Mesendoderm (in vitro differentiated cells): Measurements from ENCODE around the gene TRAPPC2B.

ENCODE experiments used
- DNase-seq: peaks from one replicate; pipeline ENCODE4 v3.0.0; 2013
- H2AK5ac ChIP-seq: 2 replicates; pipeline ENCODE4 v1.6.1; 2013; ENCODE audit warnings: low read length, inconsistent platforms
- H2BK120ac ChIP-seq: 2 replicates; pipeline ENCODE4 v1.6.1; 2013; ENCODE audit warnings: low read depth, mild to moderate bottlenecking, low read length, moderate library complexity, mixed read lengths
- H2BK15ac ChIP-seq: replicated peaks from 2 replicates; pipeline ENCODE4 v1.6.1; 2013; ENCODE audit warnings: low read depth, mild to moderate bottlenecking, moderate library complexity
- H2BK5ac ChIP-seq: 2 replicates; pipeline ENCODE4 v1.6.1; 2013; ENCODE audit warnings: low read length, inconsistent platforms
- H3K18ac ChIP-seq: 2 replicates; pipeline ENCODE4 v1.6.1; 2013; ENCODE audit warnings: mild to moderate bottlenecking, low read length, mixed read lengths
- H3K23ac ChIP-seq: one replicate; pipeline ENCODE4 v1.6.1; 2013; ENCODE audit warnings: low read length
- H3K27ac ChIP-seq: 2 replicates; pipeline ENCODE4 v1.5.1; 2013; ENCODE audit warnings: low read depth, mild to moderate bottlenecking, inconsistent platforms, low read length, moderate library complexity
- H3K27me3 ChIP-seq: 2 replicates; pipeline ENCODE4 v1.6.1; 2013; ENCODE audit warnings: low read length, control low read depth, mild to moderate bottlenecking, inconsistent platforms; ENCODE audit not compliant: insufficient read depth, poor library complexity
- H3K36me3 ChIP-seq: 2 replicates; pipeline ENCODE4 v1.6.1; 2013; ENCODE audit warnings: low read length, inconsistent platforms; ENCODE audit not compliant: control insufficient read depth, insufficient read depth
- H3K4ac ChIP-seq: one replicate; pipeline ENCODE4 v1.6.1; 2013; ENCODE audit warnings: low read depth, mild to moderate bottlenecking, low read length, moderate library complexity
- H3K4me1 ChIP-seq: 2 replicates; pipeline ENCODE4 v1.6.1; 2013; ENCODE audit warnings: low read depth, low read length, inconsistent platforms; ENCODE audit not compliant: control insufficient read depth
- H3K4me2 ChIP-seq: 2 replicates; pipeline ENCODE4 v1.6.1; 2013; ENCODE audit warnings: low read length
- H3K4me3 ChIP-seq: 2 replicates; pipeline ENCODE4 v1.5.1; 2013; ENCODE audit warnings: mild to moderate bottlenecking, low read length
- H3K56ac ChIP-seq: one replicate; pipeline ENCODE4 v1.6.1; 2013; ENCODE audit warnings: low read length
- H3K79me1 ChIP-seq: 2 replicates; pipeline ENCODE4 v1.6.1; 2013; ENCODE audit warnings: low read length, inconsistent platforms
- H3K79me2 ChIP-seq: 2 replicates; pipeline ENCODE4 v1.6.1; 2013; ENCODE audit warnings: mild to moderate bottlenecking, low read length; ENCODE audit not compliant: control insufficient read depth, insufficient read depth
- H3K9ac ChIP-seq: 2 replicates; pipeline ENCODE4 v1.6.1; 2013; ENCODE audit warnings: low read length, inconsistent platforms
- H4K5ac ChIP-seq: one replicate; pipeline ENCODE4 v1.6.1; 2013; ENCODE audit warnings: low read length
- H4K8ac ChIP-seq: one replicate; pipeline ENCODE4 v1.6.1; 2013; ENCODE audit warnings: low read depth, mild to moderate bottlenecking, control low read depth, low read length, moderate library complexity
- WGBS: extraction: QIAGEN DNeasy Blood & Tissue Kit; methylation state at CpG from one replicate; pipeline ENCODE4 v1.1.7; 2013; ENCODE audit warnings: low lambda C conversion rate, missing lambda C conversion rate; ENCODE audit not compliant: insufficient coverage; ENCODE audit errors: extremely low coverage; 5-methylcytosine and 5-hydroxymethylcytosine counted together

The TRAPPC2B gene

GRCh38 chr19:57389194-57389729 is 25.9 kb downstream of the TRAPPC2B start:
- no peak overlapping the region for H3K4me3 ChIP-seq
- H4K5ac ChIP-seq = peak overlapping the region; percentile 100
- peak overlapping the region; percentile 58 for H3K9ac ChIP-seq
- H2BK120ac ChIP-seq = no peak overlapping the region
- peaks cover 12% of the 10 kb centered on the region for H3K79me2 ChIP-seq
- DNase-seq = no peak
- H3K4ac ChIP-seq = no peak overlapping the region
- no peak overlapping the region for H3K23ac ChIP-seq
- H3K4me1 ChIP-seq = peaks cover 4% of the 10 kb centered on the region
- H3K56ac ChIP-seq = peak overlapping the region; percentile 85
- no peak overlapping the region for H2BK15ac ChIP-seq
- H3K18ac ChIP-seq = no peak overlapping the region
- WGBS = no CpG with 5 or more reads among the region's 11 CpGs
- peak overlapping the region; percentile 45 for H2BK5ac ChIP-seq
- H2AK5ac ChIP-seq = peak overlapping the region; percentile 62
- H3K27ac ChIP-seq = no peak overlapping the region
- peaks cover 10% of the 10 kb centered on the region for H3K79me1 ChIP-seq
- H4K8ac ChIP-seq = no peak overlapping the region
- no peaks in the 10 kb centered on the region for H3K27me3 ChIP-seq
- peak overlapping the region; percentile 45 for H3K4me2 ChIP-seq
- no peaks in the 10 kb centered on the region for H3K36me3 ChIP-seq

- no peak within 1 kb of the TSS for H2BK15ac ChIP-seq
- no peaks in the 10 kb centered on the region for H3K36me3 ChIP-seq
- peak within 1 kb of the TSS; percentile 44 for H3K27ac ChIP-seq
- H3K79me1 ChIP-seq = peaks cover 10% of the 10 kb centered on the region
- peak within 1 kb of the TSS; percentile 85 for H3K56ac ChIP-seq
- no peaks in the 10 kb centered on the region for H3K27me3 ChIP-seq
- H4K5ac ChIP-seq = peak within 1 kb of the TSS; percentile 100
- peak within 1 kb of the TSS; percentile 45 for H2BK5ac ChIP-seq
- peaks cover 4% of the 10 kb centered on the region for H3K4me1 ChIP-seq
- no peak within 1 kb of the TSS for H3K23ac ChIP-seq
- DNase-seq = peak; percentile 100
- no peak within 1 kb of the TSS for H2BK120ac ChIP-seq
- no CpG with 5 or more reads among the region's 50 CpGs for WGBS
- no peak within 1 kb of the TSS for H4K8ac ChIP-seq
- H3K4me2 ChIP-seq = peak within 1 kb of the TSS; percentile 71
- H3K79me2 ChIP-seq = peaks cover 12% of the 10 kb centered on the region
- peak within 1 kb of the TSS; percentile 62 for H2AK5ac ChIP-seq
- H3K4ac ChIP-seq = peak within 1 kb of the TSS; percentile 39
- H3K9ac ChIP-seq = peak within 1 kb of the TSS; percentile 78
- peak within 1 kb of the TSS; percentile 61 for H3K18ac ChIP-seq
- H3K4me3 ChIP-seq = peak within 1 kb of the TSS; percentile 74
These were observed 26.6 kb downstream of the TRAPPC2B start, which contains the start of gene ZNF548 for GRCh38 chr19:57389730-57390598. ZNF548 (plus strand) TSS chr19:57389854; CDS start chr19:57390100, 246 bp downstream.

GRCh38 chr19:57395710-57396109 is 32.4 kb downstream of the TRAPPC2B start:
- no peak overlapping the region for H2AK5ac ChIP-seq
- H3K4ac ChIP-seq = no peak overlapping the region
- no peak overlapping the region for H3K4me2 ChIP-seq
- peaks cover 6% of the 10 kb centered on the region for H3K79me2 ChIP-seq
- H3K79me1 ChIP-seq = peaks cover 4% of the 10 kb centered on the region
- H2BK5ac ChIP-seq = no peak overlapping the region
- no peak overlapping the region for H2BK15ac ChIP-seq
- no CpG with 5 or more reads among the region's 5 CpGs for WGBS
- H3K36me3 ChIP-seq = peaks cover 2% of the 10 kb centered on the region
- no peak overlapping the region for H3K4me3 ChIP-seq
- H3K9ac ChIP-seq = no peak overlapping the region
- no peaks in the 10 kb centered on the region for H3K27me3 ChIP-seq
- no peak overlapping the region for H4K5ac ChIP-seq
- no peak overlapping the region for H3K27ac ChIP-seq
- H2BK120ac ChIP-seq = no peak overlapping the region
- H4K8ac ChIP-seq = no peak overlapping the region
- DNase-seq = no peak
- H3K23ac ChIP-seq = no peak overlapping the region
- no peak overlapping the region for H3K56ac ChIP-seq
- H3K4me1 ChIP-seq = no peaks in the 10 kb centered on the region
- H3K18ac ChIP-seq = no peak overlapping the region

- Histone ChIP-seq H3K18ac (no peak overlapping the region), H2BK120ac (no peak overlapping the region), H3K9ac (no peak overlapping the region), H3K4ac (no peak overlapping the region), H3K79me1 (no peaks in the 10 kb centered on the region), H3K4me1 (no peaks in the 10 kb centered on the region), H3K27me3 (no peaks in the 10 kb centered on the region), H2AK5ac (no peak overlapping the region), H4K8ac (no peak overlapping the region), H3K36me3 (peaks cover 2% of the 10 kb centered on the region), H2BK15ac (no peak overlapping the region), H4K5ac (no peak overlapping the region), H3K56ac (no peak overlapping the region), H3K4me3 (no peak overlapping the region), H3K23ac (no peak overlapping the region), H2BK5ac (no peak overlapping the region), H3K4me2 (no peak overlapping the region), H3K79me2 (no peaks in the 10 kb centered on the region), H3K27ac (no peak overlapping the region)
- WGBS = no CpG with 5 or more reads among the region's 5 CpGs
- DNase-seq = no peak
These were observed 35.5 kb downstream of the TRAPPC2B start for GRCh38 chr19:57398868-57399267.

- H3K79me1 ChIP-seq = no peaks in the 10 kb centered on the region
- peaks cover under 1% of the 10 kb centered on the region for H3K36me3 ChIP-seq
- H2BK15ac ChIP-seq = no peak overlapping the region
- no peak overlapping the region for H3K4ac ChIP-seq
- no peaks in the 10 kb centered on the region for H3K4me1 ChIP-seq
- no peak overlapping the region for H2BK5ac ChIP-seq
- no peak overlapping the region for H3K4me3 ChIP-seq
- no peaks in the 10 kb centered on the region for H3K27me3 ChIP-seq
- H3K79me2 ChIP-seq = no peaks in the 10 kb centered on the region
- H3K18ac ChIP-seq = no peak overlapping the region
- no peak overlapping the region for H3K23ac ChIP-seq
- H3K4me2 ChIP-seq = no peak overlapping the region
- no peak overlapping the region for H2AK5ac ChIP-seq
- no peak overlapping the region for H3K9ac ChIP-seq
- no peak overlapping the region for H3K27ac ChIP-seq
- no peak for DNase-seq
- no CpG with 5 or more reads among the region's 9 CpGs for WGBS
- no peak overlapping the region for H4K8ac ChIP-seq
- no peak overlapping the region for H3K56ac ChIP-seq
- no peak overlapping the region for H2BK120ac ChIP-seq
- H4K5ac ChIP-seq = no peak overlapping the region
These were observed 40.6 kb downstream of the TRAPPC2B start for GRCh38 chr19:57403737-57404563.
